LNCaP clone FGC (cell line): Measurements from ENCODE around the gene CAPZA2.

Source experiments
- DNase-seq: peaks from one replicate; pipeline ENCODE4 v3.0.0-alpha.2; 2011; ENCODE audit warnings: low read depth
- H3K4me3 ChIP-seq: 2 replicates; pipeline ENCODE4 v1.5.1; 2011; ENCODE audit warnings: mild to moderate bottlenecking, low read depth, low read length, control low read depth
- TF ChIP-seq, protein P1 (sequence below): IDR thresholded peaks from 2 replicates; pipeline ENCODE4 v1.5.1; 2012; ENCODE audit warnings: mild to moderate bottlenecking; ENCODE audit not compliant: control insufficient read depth, insufficient read depth; ENCODE audit errors: extremely low read depth

CAPZA2 gene

DNA sequence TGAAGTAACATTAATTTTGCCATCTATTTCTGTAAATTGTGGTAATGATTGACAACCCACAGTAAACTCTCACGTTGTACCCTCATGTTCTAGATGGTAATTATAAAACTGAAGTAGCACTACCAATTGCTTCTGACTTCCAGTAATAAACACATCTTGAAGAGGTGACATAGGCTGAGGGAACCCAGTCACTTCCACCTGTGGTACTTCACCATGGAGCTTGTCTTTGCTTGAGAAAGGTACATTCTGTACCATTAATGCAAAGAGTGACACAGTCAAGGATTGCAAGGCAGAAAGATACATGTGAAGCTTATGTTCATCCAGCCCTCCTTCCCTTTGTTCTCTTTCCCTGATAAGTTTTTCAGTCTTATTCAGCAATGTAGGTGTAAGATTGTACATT, 11.2 kb downstream of the CAPZA2 start:
- H3K4me3 ChIP-seq: no peak overlapping the region
- TF ChIP-seq, protein P1, sequence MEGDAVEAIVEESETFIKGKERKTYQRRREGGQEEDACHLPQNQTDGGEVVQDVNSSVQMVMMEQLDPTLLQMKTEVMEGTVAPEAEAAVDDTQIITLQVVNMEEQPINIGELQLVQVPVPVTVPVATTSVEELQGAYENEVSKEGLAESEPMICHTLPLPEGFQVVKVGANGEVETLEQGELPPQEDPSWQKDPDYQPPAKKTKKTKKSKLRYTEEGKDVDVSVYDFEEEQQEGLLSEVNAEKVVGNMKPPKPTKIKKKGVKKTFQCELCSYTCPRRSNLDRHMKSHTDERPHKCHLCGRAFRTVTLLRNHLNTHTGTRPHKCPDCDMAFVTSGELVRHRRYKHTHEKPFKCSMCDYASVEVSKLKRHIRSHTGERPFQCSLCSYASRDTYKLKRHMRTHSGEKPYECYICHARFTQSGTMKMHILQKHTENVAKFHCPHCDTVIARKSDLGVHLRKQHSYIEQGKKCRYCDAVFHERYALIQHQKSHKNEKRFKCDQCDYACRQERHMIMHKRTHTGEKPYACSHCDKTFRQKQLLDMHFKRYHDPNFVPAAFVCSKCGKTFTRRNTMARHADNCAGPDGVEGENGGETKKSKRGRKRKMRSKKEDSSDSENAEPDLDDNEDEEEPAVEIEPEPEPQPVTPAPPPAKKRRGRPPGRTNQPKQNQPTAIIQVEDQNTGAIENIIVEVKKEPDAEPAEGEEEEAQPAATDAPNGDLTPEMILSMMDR: no peak
- no peak for DNase-seq

DNA sequence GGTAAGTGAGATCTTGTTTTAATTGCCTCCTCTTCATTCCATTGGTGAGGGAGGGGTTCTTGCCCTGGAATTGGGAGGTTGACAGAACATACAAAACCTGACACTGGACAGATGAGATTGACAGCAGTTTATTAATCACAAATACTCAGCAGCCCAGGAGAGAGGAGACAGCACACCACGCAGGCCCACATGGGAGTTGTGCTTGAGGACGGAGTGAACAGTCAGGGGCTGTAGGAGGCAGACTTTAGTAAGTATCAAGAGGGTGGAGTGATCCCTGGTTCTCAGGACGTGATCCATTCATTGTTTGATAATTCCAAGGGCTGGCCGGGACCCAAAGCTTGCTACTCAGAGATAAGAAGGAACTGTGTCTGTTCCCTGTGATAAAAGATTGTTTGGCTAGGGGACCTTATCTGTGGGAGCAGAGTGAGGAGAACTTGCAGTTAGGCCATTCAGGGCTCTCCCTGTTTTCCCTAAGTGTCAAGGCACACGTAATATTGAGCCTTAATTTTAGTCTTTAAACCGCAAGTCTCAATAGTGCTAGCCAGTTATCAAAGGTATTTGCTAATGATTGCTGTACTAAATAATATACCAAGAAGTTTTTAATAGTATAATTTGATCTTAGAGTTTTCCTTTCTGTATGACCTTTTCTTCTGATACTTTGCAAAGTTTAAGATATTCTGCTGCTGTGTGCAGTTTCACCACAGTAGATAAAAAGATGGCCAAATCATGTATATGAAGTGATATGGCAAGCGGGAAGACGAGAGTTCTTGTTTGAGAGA, 14.5 kb downstream of the CAPZA2 start:
- TF ChIP-seq, protein P1: no peak
- H3K4me3 ChIP-seq: no peak overlapping the region
- DNase-seq: peak; percentile 22

DNA sequence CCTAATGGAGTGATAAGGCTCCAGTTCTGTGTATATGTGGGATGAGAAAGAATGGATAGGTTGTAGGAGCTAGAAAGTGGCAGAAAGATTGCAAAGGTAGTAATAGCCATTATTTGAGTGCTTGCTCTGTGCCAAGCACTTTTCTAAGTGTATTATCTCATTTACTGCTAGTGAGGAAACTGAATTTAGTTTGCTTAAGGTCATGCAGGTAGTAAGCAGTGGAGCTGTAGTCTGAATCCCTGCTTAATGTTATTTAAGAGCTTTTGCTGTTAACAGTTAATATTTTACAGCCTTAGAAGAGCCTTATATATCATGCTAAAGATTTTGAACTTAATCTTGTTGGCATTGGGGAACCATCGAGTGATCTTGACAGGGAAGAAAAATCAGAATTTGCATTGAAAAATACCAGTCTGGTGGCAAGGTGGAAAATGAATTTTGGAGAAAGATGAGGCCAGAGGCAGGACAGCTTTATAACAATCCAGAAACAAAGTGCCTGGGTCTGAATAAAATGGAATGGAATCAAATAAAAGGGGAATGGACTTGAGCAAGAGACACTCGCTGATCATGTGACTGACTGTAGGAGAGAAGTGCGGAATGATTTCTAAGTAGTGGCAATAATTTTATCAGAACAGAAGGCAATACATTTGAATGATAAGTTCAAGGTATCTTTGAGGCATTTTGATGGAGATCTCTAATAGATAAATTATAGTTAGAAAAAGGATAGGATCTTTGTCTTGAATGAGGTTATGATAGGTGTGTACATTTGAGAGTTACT, 15.2 kb downstream of the CAPZA2 start:
- TF ChIP-seq, protein P1: no peak
- DNase-seq: no peak
- H3K4me3 ChIP-seq: no peak overlapping the region

DNA sequence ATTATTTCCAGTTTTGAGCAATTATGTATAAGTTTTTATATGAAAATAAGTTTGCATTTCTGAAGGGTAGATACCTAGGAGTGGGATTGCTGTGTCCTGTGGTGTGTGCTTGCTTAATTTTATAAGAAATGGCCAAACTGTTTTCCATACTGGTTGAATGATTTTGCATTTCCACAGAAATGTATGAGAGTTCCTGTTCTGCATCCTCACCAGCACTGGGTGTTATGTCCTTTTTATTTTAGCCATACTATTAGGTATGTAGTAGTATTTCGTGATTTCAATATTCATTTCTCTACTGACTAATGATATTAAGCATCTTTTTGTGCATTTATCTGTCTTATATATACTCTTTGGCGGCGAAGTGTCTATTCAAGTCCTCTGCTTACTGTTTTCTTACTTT, 22.3 kb downstream of the CAPZA2 start:
- H3K4me3 ChIP-seq: no peak overlapping the region
- TF ChIP-seq, protein P1: no peak
- DNase-seq: no peak

DNA sequence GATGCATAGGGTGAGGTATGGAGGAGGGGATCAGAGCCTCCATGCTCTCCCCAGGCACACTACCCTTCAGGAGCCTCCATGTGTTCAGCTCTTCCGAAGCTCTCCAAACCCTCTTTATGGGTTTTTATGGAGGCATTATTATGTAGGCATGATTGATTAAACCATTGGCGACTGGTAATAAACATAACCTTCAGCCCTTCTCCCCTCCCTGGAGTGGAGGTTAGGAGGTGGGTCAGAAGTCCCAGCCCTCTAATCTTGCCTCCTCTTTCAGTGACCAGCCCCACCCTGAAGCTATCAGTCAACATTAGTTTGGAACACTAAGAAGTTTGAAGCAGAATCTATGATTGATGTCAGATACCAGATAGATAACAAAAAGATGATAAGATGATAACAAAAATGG, 23.3 kb downstream of the CAPZA2 start:
- H3K4me3 ChIP-seq: no peak overlapping the region
- TF ChIP-seq, protein P1: no peak
- DNase-seq: no peak

DNA sequence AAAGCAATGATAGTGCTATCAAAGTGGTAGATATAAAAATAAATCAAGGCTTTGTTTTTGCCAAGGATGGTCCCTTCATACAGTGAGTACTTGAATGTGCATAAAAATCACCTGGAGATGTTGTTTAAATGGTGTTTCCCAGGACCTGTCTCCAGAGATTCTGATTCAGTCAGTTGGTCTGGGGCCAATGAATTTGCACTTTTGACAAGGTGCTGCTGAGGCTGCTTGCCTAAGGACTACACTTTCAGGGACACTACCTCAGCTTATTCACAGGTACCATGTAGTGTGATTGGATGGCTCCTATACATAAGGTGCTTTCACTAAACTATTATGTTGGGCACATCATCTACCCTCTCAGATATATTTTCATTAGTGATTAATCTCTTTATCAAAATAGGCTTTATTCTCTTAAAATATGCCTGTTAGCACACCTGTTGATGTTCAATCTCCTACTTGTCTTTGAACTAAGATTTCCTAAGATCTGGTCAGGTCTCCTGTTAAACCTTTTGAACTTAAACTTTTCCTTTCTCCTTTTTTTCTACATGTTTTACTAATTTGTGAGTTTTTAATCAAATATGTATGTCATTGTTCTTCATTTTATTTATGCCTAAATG, 24.3 kb downstream of the CAPZA2 start:
- TF ChIP-seq, protein P1: no peak
- DNase-seq: no peak
- H3K4me3 ChIP-seq: no peak overlapping the region
